Activated CD4-positive, alpha-beta T cell treated with anti-CD3 and anti-CD28 coated beads for 1 hour (primary cell): ENCODE measurements around the gene GABRG3.
"Not testable (repeated sequence)": the region's sequence is repeated elsewhere in the genome, so short reads cannot be mapped to it uniquely, and the experiment has no call there.

Experiments used
- DNase-seq: peaks from one replicate; pipeline ENCODE4 v3.0.0-alpha.2; 2020

GABRG3 gene

DNA sequence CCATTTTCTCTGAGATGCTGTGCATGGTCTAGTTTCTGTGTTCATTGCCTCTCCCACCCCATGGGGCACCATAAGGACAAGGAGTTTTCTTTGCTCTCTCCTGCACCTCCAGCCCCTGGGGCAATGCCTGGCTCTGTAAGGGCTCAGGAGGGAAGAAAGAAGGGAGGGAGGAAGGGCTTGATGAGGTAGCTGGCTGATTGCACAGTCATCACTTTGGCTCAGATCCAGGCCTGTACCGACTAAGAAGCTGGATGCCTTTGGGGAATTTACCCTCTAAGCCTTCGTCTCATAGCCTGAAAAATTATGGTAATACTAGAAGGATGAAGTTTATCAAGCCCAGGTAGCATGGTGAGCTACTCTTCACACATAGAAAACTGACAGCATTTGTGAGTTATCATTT, 382.9 kb downstream of the GABRG3 start:
- no peak for DNase-seq

DNA sequence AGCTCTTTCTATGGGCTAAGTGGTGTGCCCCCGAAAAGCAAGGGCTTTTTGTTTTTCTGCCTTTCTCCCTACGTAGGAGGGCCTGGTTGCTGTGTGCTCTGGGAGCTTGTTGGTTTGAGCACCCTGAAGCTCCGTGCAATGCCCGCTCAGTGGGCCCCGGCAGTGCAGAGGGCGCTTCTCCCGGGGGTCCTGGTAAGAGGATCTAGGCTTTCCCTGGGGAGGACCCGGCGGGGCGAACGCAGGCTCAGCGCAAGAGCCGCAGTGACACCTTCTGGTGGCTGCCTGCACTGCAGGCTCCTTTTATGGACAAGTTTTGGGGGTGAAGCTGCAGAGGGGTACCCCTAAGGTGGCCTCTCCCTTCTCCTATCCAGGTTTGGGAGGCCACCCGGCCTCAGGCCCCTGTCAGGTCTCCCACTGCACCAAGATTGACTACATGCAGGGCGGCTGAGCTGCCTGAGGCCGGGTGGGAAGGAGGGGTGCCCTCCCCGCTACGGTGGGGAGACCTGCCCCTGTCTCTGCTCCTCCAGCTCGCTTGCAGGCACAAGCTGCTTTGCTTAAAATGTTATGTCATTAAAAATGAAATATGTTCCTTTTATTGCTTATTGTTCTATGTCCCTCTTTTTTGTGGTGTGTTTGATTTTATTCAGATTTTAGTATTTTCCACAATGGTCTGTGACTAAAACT, 387.9 kb downstream of the GABRG3 start:
- no peak for DNase-seq

DNA sequence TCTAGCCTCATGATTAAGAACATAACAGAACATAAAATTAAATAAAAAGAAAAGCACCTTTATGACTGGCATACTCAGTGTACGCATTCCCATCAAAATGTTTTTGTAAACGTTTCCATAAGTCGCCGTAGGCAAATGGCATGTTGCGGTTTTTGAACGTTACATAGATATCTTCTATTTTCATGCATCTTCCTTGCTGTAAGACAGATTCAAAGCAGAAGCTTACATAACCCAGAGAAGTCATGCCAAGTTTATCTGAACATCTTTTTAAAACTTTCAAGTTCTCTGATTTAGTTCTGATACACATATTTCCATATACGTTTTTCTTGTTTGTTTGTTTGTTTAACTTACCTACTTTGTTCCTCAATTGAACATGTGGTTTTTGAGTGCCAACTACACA, 388.6 kb downstream of the GABRG3 start:
- DNase-seq = no peak

DNA sequence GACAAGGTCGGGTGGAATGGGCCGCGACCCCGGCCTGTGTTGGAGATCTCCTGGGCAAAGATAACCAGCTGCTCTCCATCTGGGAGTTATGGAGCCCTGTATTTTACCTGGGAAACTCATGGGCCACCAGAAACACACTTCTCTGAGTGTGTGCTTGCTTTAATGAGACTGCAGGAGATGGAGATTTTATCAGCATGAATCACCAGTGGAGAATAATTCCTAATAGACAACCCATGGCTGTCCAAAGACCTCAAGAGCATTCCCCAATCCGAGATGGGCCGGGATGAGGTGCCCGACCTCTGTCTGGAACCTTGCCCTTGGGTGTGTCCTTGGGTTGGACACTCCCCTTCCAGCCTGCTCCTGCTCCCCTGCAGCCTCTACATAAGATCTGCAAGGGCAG, 389.3 kb downstream of the GABRG3 start:
- DNase-seq = no peak

DNA sequence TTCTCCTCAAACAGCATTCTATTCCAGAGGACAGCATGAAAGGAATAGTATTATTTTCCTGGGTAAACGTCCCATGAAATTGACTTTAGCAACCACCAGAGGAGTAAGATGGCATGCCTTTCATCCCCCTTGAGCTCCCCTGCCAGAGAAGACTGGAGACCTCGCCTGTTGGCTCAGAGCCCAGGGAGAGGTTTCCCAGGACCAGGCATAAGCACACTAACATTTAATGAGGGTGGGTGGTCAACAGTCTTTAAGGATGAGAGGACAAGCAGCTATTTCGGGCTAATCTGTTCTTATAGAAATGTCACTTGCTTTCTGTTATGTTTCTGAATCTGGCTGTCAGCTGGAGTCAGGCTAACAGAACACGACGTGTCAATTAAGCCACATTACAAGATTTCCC, 390.5 kb downstream of the GABRG3 start:
- no peak for DNase-seq

DNA sequence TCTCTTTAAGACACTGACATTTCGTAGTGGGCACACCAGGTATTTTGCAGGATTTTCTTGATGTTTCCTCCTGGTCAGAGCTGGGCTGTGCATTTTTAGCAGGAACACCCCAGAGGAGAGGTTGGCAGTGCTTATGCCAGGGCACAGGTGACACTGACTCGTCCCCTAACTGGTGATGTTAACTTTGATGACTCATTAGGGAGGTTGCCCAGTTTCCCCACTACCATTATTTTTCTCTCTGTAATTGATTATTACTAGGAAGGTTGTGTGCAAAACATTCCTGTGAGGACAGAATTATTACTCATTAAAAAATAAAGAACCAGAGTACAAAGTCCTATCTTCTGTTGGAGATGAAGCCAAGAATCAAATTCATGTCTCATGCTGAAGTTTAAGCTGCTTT, 394.5 kb downstream of the GABRG3 start:
- no peak for DNase-seq

DNA sequence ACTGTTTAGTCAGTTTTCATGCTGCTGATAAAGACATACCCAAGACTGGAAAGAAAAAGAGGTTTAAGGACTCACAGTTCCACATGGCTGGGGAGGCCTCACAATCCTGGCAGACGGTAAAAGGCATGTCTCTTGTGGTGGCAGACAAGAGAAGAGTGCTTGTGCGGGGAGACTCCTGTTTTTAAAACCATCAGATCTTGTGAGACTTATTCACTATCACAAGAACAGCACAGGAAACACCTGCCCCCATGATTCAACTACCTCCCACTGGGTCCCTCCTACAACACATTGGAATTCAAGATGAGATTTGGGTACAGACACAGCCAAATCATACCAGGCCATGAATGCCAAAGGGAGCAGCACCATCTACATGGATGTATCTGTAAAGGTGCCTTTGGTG, 406.4 kb downstream of the GABRG3 start:
- DNase-seq = not testable (repeated sequence)

DNA sequence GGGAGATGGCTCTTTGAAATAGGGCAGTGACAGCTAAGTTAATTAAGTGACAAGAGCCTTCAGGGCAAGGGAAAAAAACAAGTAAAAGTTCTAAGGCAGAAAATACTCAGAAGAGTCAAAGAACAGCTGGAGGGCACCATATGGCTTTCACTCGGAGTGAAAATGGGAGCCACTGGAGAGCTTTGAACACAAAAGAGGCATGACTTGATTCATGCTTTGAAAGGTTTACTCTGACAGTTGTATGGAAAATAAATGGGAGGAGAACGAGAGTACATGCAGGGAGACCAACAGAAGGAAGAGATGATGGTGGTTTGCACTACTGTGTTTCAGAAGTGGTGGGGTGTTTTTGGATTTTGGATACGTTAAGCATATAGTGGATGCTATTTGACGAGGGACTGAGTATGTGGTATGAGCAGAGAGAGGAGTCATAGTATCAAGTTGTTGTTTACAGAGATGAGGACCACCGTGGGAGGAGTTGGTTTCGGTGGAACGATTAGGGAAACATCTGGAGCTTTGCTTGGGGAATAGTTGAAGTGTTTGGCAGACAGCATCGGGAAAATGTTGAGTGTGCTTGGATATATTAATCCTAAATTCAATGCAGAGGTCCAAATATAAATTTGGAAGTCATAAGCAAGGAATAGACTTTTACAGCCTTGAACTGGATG, 411.5 kb downstream of the GABRG3 start:
- no peak for DNase-seq

DNA sequence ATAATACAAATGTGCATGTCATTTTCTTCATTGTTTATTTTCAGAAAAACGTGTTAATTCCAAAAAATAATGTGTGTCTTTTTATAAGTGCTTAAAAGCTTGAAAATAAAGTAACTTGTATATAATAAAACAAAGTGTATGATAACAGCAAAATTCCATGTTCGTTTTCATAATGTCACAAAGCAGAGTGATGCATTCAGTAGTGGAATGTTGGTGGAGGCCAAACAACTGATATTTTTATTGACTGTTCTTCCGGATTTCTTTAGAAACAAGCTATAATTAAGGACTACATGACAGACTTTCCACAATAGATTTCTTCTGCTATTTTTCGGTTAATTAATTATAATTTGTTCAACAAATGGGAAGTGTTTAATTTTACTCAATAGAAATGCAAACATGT, 412.7 kb downstream of the GABRG3 start:
- no peak for DNase-seq

DNA sequence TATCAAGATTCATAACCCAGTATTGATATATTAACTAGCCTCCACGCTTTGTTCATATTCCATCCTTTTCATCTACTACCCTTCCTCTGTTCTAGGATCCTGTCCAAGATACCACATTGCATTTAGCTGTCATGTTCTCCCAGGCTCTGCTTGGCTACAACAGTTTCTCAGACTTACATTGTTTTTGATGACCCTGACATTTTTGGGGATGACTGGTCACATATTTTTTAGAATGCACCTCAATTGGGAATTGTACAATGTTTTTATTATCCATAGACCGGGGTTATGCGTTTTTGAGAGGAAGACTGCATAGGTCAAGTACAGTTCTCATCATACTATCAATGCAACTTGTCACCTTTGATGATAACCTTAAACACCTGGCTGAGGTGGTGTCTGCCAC, 421.2 kb downstream of the GABRG3 start:
- no peak for DNase-seq

DNA sequence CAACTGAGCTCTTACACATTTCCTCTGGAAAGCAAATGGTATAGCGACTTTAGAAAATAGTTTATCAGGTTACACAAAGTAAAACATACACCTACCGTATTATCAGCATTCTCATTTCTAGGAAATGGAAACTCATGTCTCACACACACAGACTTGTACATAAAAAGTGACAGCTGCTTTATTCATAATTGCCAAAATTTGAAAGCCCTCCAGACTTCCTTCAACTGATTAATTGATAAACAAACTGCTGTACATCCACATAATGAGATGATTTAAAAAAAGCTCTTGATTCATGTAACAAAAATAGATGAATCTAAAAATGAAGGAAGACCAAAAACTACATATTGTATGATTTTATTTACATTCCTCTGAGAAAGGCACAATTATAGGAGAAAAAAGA, 425.5 kb downstream of the GABRG3 start:
- no peak for DNase-seq

DNA sequence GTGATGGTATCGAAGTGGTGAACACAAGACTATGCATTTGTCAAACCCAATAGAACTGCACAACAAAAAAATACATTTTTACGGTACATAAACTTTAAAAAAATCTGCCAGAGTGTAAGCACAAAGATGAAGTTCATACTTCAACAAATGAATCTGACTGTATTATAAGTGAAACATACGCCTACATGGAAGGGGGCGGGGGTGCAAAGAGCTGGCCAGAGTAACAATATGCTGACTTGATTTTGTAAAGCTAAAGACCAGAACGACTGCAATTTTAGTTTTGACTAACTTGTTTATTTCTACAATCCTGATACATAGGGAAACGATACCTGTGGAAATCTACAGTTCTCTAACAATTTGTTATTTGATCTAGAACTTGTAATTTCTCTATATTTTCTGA, 426.0 kb downstream of the GABRG3 start:
- no peak for DNase-seq

DNA sequence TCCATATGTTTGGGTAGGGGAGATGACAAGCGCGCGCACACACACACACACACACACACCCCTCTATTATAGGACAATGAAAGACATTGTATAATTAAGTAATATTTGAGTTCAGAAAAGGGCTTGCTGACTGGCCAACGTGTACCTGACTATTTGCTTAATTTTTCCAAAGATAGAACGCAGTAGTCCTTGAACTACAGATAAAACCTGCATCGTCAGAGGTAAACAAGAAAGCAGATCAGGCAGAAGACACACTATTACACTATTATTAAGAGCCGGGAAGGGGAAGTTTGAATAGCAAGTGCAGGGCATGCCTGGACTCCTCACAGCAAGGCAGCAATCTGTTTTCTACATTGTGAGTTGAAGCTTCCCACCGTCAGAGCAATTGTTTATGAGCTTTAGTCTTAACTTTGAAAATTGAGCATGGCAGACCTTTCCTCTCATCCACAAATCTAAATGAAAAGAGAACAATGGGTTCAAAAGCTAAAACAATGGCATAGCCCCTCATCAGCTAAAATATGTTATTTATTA, 427.7 kb downstream of the GABRG3 start:
- no peak for DNase-seq

DNA sequence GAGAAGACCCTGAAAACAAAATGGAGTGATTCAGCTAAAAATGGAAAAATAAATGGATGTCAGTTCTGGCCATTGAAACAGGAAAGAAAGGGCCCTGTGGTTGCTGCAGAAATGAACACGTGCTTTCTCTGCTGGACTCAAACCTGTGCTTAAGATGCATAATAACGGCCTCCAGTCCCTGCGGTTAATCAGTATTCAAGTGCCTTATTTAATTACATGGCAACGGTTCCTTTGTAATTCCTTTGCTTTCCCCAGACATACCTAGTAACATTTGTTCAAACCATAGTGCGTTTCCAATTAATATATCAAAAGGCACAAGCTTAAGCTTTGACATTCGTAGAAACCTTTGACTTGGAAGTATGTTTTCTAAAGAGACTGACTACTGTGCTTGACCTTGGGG, 428.3 kb downstream of the GABRG3 start:
- DNase-seq = no peak

DNA sequence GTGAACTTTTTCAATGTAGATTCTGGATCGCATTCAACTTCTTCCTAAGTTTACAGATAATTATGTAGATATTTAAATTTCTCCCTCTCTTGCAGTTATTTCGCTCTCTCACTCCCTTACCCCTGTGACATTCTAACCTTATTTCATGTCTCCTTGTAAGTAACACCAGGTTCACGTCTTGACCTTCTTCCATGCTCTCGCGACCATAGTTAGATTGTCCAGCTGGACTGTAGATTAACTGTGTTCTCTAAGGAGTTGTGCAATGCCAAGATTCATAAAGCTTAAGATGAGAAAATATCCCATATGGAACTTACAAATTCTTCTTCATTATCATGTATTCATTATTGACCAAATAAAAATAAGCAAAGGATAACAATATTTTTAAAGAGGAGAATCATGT, 430.5 kb downstream of the GABRG3 start:
- no peak for DNase-seq

DNA sequence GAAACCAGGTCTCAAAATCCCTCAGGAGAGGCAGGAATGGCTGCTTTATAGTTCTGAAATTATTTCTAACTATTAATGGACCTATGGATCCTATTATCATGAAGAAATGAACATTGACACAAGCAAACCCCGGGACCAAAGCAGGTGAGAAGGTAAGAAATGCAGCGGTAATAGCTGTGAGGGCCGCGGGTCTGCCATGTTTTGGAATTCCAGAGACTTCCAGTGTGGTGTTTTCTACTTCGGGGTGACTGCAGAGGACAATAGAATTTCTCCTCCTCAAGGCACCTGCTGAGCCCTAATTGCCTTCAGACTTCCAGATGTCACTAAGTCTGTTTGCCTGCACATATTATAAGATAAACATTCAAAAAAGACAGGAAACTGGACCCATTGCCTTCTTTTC, 437.4 kb downstream of the GABRG3 start:
- no peak for DNase-seq

DNA sequence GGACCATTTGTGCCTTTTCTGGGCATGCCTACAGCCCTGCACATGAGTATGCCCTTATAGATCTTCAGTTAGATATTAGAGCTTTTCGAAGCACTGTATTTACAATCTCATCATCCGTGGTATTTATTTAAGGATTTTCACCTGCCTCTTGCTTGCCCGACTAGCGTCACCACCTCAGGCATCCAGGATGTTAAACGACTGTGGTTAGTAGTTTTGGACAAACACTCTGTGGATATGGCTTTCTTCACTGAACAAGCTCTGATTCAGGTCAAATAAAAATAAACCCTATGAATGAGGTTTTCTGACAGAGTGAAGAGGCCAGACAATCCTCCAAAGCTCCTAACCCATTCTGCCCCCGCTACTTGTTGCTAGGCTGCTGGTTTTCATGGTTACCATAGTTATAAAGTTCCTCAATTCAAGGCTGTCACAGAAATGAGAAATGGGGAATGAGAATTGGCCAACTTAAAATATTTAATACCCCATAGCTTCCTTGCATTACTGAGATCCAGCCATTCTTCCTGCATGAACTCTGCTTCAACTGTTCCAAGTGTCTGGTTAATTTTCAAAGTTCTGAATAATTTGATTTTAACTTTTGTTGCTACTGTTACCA, 440.1 kb downstream of the GABRG3 start:
- no peak for DNase-seq

DNA sequence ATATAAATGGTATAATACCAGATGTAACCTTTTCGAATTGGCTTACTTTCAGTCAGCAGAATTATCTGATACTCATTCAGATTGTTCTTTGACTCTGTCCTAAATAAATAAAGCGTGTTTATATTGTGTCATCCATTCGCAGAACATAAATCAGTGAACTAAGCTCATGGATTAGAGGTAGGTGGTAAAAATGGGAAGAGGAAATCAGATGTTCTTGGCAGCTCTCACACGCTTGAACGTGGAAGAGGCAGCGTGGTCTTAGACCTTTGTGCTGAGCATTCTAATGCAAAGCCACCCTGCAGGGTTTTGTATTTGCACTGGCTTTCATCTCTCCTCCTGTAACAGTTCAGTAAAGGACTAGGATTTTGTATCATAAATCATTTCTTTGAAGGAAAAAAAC, 441.4 kb downstream of the GABRG3 start:
- no peak for DNase-seq

DNA sequence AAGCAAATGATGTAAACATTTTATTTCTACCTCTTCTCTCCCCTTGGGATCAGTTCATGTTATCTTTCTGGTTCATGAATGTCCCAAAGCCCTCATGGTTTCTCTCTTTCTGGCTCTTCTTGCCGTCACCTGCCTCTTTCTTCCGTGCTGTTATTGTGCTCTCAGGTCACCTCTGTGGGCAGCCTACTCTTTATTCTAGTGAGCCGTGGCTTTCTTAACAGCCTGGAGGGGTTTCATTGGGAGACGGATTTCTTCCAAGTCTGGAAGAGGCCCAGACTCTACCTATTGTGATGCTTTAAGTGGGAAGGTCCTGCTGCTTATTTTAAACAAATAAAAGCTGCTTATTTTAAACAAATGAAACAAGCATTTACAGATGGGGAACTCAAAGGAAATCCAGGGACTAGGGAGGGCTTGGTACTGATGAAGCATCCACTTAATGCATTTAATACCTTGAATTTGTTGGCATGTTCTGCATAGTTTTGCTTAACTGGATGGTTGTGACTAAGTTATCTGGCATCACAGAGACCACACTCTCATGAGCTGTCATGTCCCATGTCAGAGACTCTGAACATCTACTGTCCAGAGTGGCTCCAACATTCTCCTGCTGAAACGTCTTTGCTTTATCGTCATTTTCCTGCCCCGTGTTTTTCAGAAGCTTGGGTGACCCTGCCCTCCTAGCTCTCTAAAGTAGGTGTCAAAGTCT, 443.3 kb downstream of the GABRG3 start:
- DNase-seq = no peak

DNA sequence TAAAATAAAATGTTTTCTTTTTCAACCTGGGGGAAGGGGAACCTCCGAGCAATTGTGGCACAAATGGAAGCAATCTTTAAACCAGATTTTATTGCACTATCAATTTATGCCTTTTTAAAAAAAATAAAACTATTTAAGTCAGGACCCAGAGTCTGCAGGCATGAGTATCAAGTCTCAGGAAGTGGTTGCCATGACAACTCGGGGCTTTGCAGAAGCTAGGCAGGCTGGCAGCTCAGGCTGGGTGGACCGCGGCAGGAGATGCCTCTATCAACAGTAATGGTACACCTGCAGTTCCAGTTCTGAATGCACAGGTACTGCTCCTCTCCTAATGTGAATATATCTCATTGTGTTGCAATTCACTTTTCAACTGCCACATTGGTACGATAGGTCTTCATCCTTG, 447.7 kb downstream of the GABRG3 start:
- DNase-seq = no peak

DNA sequence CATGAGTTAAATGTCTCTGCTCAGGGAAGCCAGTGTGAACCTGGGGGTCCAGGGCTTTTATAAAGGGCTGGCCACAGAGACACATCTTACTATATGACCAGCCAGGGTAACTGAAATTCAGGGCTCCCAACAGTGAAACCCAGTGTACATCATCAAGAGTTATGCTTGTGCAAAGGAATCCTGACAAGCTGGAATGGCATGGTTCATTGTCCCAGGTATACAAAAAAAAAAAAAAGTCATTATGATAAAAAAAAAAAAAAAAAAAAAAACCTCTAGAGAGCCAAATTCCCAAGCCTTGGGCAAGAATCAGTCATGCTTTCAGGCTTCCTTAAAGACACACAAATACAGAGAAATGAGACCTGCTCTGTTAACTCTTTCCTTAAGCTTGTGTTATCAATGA, 452.0 kb downstream of the GABRG3 start:
- no peak for DNase-seq

DNA sequence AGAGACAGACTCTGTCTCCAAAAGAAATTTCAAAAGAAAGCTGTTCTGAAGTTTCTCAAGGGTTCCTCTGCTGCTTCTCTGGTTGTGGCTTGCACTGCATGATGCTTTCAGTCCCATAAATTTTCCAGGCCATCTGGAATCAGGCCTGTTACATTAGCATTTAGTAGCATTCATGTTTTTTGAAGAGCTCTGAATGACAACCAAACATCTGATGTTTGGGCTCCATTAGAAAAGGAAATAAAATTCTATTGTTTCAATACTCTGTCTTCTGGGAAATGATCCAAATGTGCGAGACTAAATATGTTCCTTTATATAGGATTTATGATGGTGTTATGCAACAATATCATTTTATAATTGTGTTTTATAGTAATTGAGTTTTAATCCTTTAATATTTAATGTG, 455.8 kb downstream of the GABRG3 start:
- DNase-seq = no peak

DNA sequence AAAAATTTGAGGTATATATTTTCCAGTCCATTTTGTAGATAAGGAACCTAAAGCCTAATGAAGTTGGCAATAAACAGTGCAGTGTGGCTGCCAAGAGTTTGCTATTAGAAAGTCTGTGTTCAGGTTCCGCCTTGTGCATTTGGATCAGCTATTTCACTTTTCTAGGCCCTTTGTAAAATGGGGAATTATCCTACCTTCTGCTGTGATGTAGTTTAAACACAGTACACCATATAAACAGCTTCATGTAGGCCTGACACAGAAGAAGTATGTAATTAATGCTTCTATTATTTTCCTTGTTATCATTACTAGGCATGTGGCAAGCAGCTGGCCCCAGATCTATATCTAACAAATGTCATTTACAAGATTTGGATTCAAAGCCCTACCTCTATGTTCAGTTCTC, 456.3 kb downstream of the GABRG3 start:
- DNase-seq = no peak

DNA sequence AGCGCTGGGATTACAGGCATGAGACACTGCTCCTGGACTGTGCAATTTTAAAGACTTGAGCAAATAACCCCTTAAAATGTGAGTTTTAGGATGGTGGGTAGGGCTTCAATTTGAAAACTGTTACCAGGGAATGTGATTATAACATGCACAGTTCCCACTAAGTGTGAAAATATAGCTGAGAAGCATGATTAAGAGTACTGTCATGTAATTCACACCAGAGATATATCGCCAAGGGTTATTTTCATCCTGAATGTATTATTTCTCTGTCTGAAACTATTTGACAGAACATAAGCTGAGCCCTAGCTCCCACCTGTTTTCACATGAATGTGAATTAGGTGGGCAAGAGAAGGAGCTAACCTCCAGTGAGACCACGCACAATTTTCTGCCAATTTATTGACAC, 457.2 kb downstream of the GABRG3 start:
- DNase-seq = no peak
